Measurements from ENCODE around the gene CHRNA4. TPM values are rescaled to one million over a fixed set of nuclear protein-coding genes. Genes with fewer than 3 reads are reported as not detected.

Gene CHRNA4
- total and polyA plus RNA-seq, 10 of the 15 experiments (the other 5 are each of a cell fraction or from before 2014, with no cell fraction given), result 0.04 to 0.41 (median 0.06) TPM; not detected in 5

DNA sequence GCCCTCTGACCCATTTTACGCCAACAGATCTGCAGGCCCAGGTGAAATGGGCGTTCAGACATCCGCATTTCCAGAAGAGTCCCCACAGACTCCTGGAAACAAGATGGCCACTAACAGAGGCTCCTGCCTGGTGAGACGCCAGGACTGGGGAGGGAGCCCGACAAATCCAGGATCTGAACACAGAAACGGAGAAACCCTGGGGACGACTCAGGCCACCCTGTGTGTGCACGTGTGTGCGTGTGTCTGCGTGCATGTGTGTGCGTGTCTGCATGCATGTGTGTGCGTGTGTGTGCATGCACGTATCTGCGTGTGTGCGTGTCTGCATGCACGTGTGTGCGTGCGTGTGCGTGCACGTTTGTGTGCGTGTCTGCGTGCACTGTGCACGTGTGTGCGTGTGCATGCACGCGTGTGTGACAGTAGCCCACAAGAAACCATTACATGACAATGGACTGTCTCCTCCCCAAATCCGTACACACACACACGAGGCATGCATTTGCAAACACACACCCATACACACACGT, 24.9 kb downstream of the CHRNA4 start:
- ChIA-PET SMC1A (ENCODE audit: uncharacterized antibody, unreplicated experiment) (no interaction called here), POLR2A (no interaction called here), CTCF (no interaction called here), RAD21 (ENCODE audit: unreplicated experiment) (no interaction called here)
- no peak overlapping the region for H3K9ac ChIP-seq (ENCODE audit: control insufficient read depth, insufficient read depth, low read length)
- no peaks in the 10 kb centered on the region for H4K20me1 ChIP-seq (ENCODE audit: control insufficient read depth, insufficient read depth)
- H3K79me2 ChIP-seq (ENCODE audit: control insufficient read depth, insufficient read depth, low read length), result no peaks in the 10 kb centered on the region
- no peaks in the 10 kb centered on the region for H3K4me1 ChIP-seq (ENCODE audit: control insufficient read depth, insufficient read depth, low read length)
- no peaks in the 10 kb centered on the region for H3K27me3 ChIP-seq (replicated peaks in 1 of 2; ENCODE audit: control insufficient read depth in 2 of 2, insufficient read depth in 2 of 2, low read length in 1 of 2)
- no peaks in the 10 kb centered on the region for H3K36me3 ChIP-seq (ENCODE audit: control insufficient read depth in 2 of 2, insufficient read depth in 2 of 2, low read length in 1 of 2)
- no TSS peak for BruUV-seq (replicated peaks)
- DNase-seq (ENCODE audit: low read depth, low spot score), result no peak
- no peak for FAIRE-seq
- no peak overlapping the region for H3K27ac ChIP-seq (ENCODE audit: control insufficient read depth, insufficient read depth)
- no peak for ATAC-seq
- intact Hi-C loops (cut with micrococcal nuclease; ENCODE audit: unreplicated experiment), result no loop called here
- no peak overlapping the region for H2AFZ ChIP-seq (ENCODE audit: control insufficient read depth, low read depth, low read length)
- no peak overlapping the region for H3K4me3 ChIP-seq
- in situ Hi-C loops (cut with MboI), result no loop called here
- no peak overlapping the region for H3K4me2 ChIP-seq (ENCODE audit: control insufficient read depth, insufficient read depth)
- TF ChIP-seq TCF3 (IDR thresholded peaks at IDR 0.05; ENCODE audit: borderline replicate concordance, insufficient read depth, low read depth, low read length), result peak; percentile 82; the same call in 1 of the 2 replicates
- TF ChIP-seq TBL1XR1 (IDR thresholded peaks at IDR 0.05; ENCODE audit: low read depth, low read length), result no peak
- no peak for TF ChIP-seq TCF7 (IDR thresholded peaks at IDR 0.05; ENCODE audit: borderline replicate concordance)
- no peak for TF ChIP-seq MEF2A (IDR thresholded peaks at IDR 0.05; ENCODE audit: insufficient read depth, low read depth, low read length)
- no peak for TF ChIP-seq ZNF384 (IDR thresholded peaks at IDR 0.05; ENCODE audit: borderline replicate concordance, low read depth, low read length)
- no peak for TF ChIP-seq ZNF217 (IDR thresholded peaks at IDR 0.05)
- TF ChIP-seq NRF1 (conservative IDR thresholded peaks at IDR 0.05; ENCODE audit: low read depth, low read length), result no peak
- TF ChIP-seq, protein P1, sequence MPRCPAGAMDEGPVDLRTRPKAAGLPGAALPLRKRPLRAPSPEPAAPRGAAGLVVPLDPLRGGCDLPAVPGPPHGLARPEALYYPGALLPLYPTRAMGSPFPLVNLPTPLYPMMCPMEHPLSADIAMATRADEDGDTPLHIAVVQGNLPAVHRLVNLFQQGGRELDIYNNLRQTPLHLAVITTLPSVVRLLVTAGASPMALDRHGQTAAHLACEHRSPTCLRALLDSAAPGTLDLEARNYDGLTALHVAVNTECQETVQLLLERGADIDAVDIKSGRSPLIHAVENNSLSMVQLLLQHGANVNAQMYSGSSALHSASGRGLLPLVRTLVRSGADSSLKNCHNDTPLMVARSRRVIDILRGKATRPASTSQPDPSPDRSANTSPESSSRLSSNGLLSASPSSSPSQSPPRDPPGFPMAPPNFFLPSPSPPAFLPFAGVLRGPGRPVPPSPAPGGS (IDR thresholded peaks at IDR 0.05; ENCODE audit: borderline replicate concordance, insufficient read depth, low read depth, low read length, poor library complexity, severe bottlenecking), result peak; percentile 97
- no peak for TF ChIP-seq SUPT20H (IDR thresholded peaks at IDR 0.05; ENCODE audit: borderline replicate concordance, control insufficient read depth, low read depth, low read length)
- no peak for TF ChIP-seq MLLT1 (IDR thresholded peaks at IDR 0.05)
- no peak for TF ChIP-seq MYC (IDR thresholded peaks at IDR 0.05; ENCODE audit: insufficient read depth, insufficient read length, insufficient replicate concordance, low read length, severe bottlenecking)
- no peak for TF ChIP-seq RELA (IDR thresholded peaks at IDR 0.05; ENCODE audit: borderline replicate concordance, partially characterized antibody)
- TF ChIP-seq, protein P2, sequence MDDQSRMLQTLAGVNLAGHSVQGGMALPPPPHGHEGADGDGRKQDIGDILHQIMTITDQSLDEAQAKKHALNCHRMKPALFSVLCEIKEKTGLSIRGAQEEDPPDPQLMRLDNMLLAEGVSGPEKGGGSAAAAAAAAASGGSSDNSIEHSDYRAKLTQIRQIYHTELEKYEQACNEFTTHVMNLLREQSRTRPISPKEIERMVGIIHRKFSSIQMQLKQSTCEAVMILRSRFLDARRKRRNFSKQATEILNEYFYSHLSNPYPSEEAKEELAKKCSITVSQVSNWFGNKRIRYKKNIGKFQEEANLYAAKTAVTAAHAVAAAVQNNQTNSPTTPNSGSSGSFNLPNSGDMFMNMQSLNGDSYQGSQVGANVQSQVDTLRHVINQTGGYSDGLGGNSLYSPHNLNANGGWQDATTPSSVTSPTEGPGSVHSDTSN (IDR thresholded peaks at IDR 0.05; ENCODE audit: insufficient replicate concordance, low read depth, low read length), result peak; percentile 16
- TF ChIP-seq STAT3 (IDR thresholded peaks at IDR 0.05; ENCODE audit: low read depth, low read length), result no peak
- no peak for TF ChIP-seq IRF4 (IDR thresholded peaks at IDR 0.05; ENCODE audit: low read depth, low read length)
- TF ChIP-seq SPI1 (IDR thresholded peaks at IDR 0.05; ENCODE audit: borderline replicate concordance, insufficient read depth, low read depth, low read length), result no peak
- no peak for TF ChIP-seq RAD21 (IDR thresholded peaks at IDR 0.05; ENCODE audit: insufficient read depth, low read depth, low read length)
- WGBS (ENCODE audit: insufficient coverage, insufficient replicate concordance, low lambda C conversion rate, missing lambda C conversion rate), result 77% methylated on average over 27 of the region's 29 CpGs
- H3K9me3 ChIP-seq (replicated peaks; ENCODE audit: control insufficient read depth, insufficient read depth, low read length), result peaks cover 2% of the 10 kb centered on the region; the same call in 2 of the 3 replicates
